Measurements from ENCODE around the gene EPS8L2. TPM values are rescaled to one million over a fixed set of nuclear protein-coding genes. Genes with fewer than 3 reads are reported as not detected.

The EPS8L2 gene
- total and polyA plus RNA-seq, 2 of the 4 experiments (the other 2 are of a cell fraction) = 17.2 to 39.4 TPM

GRCh38 chr11:745428-745827 is 39.4 kb downstream of the EPS8L2 start:
- H3K9me3 ChIP-seq (ENCODE audit: control insufficient read depth, insufficient read depth, low read length) = no peaks in the 10 kb centered on the region
- no peak overlapping the region for H2BK20ac ChIP-seq (ENCODE audit: low read depth, low read length)
- no peaks in the 10 kb centered on the region for H3K27me3 ChIP-seq (ENCODE audit: control insufficient read depth, insufficient read depth, low read length)
- WGBS, 2 experiments (ENCODE audit: extremely low coverage in 2 of 2, insufficient read length in 1 of 2) = no CpG with 5 or more reads among the region's 1 CpG
- H3K4ac ChIP-seq (ENCODE audit: low read depth, low read length) = no peak overlapping the region
- no peak overlapping the region for H2BK5ac ChIP-seq (ENCODE audit: low read depth, low read length, poor library complexity, severe bottlenecking)
- H2BK15ac ChIP-seq (ENCODE audit: low read depth, low read length) = no peak overlapping the region
- H3K4me1 ChIP-seq (ENCODE audit: control insufficient read depth, insufficient read depth, low read length) = peaks cover 11% of the 10 kb centered on the region
- no peak overlapping the region for H3K14ac ChIP-seq (replicated peaks; ENCODE audit: low read depth, low read length)
- H3K4me3 ChIP-seq (ENCODE audit: insufficient read depth, low read depth, low read length) = no peak overlapping the region
- no peaks in the 10 kb centered on the region; the same call in 1 of the 2 replicates for H3K36me3 ChIP-seq (ENCODE audit: control insufficient read depth, insufficient read depth, low read length)
- ChIA-PET CTCF (no interaction called here), POLR2A (ENCODE audit: unreplicated experiment) (no interaction called here)
- no peak overlapping the region for H2AK9ac ChIP-seq (replicated peaks; ENCODE audit: low read depth, low read length, poor library complexity)
- no peak overlapping the region for H2AK5ac ChIP-seq (ENCODE audit: low read depth, low read length)
- H3K4me2 ChIP-seq (ENCODE audit: low read depth, low read length) = no peak overlapping the region
- peaks cover 14 to 32% of the 10 kb centered on the region in 2 experiments; a peak in 3 of 4 replicates for H3K79me1 ChIP-seq (ENCODE audit: low read depth in 1 of 2, low read length in 2 of 2)
- no peak overlapping the region for H4K8ac ChIP-seq (ENCODE audit: low read depth in 2 of 2, low read length in 2 of 2)
- no peak overlapping the region for H3K9ac ChIP-seq (ENCODE audit: low read depth, low read length)
- in situ Hi-C loops (cut with MboI; ENCODE audit: low sequenced_read_pairs) = no loop called here
- peaks cover 20% of the 10 kb centered on the region for H4K20me1 ChIP-seq (ENCODE audit: insufficient read depth, low read length)
- TF ChIP-seq CHD1 (IDR thresholded peaks at IDR 0.05; ENCODE audit: low read depth, low read length) = no peak
- TF ChIP-seq RFX5 (IDR thresholded peaks at IDR 0.05; ENCODE audit: low read depth, low read length) = no peak
- no peak for TF ChIP-seq ELK1 (IDR thresholded peaks at IDR 0.05; ENCODE audit: borderline replicate concordance, low read depth, low read length)
- TF ChIP-seq CTCF (conservative IDR thresholded peaks at IDR 0.05; ENCODE audit: low read depth, low read length) = no peak
- no peak for TF ChIP-seq NFE2L2 (IDR thresholded peaks at IDR 0.05; ENCODE audit: low read depth, low read length)
- no peak for TF ChIP-seq SMC3 (IDR thresholded peaks at IDR 0.05; ENCODE audit: low read depth, low read length)
- no peak for TF ChIP-seq RAD21 (IDR thresholded peaks at IDR 0.05; ENCODE audit: low read length)
- no peak for TF ChIP-seq BHLHE40 (IDR thresholded peaks at IDR 0.05; ENCODE audit: low read depth, low read length)
- no peak for TF ChIP-seq POLR2A (IDR thresholded peaks at IDR 0.05; ENCODE audit: low read depth, low read length)
- no TSS peak for BruUV-seq (replicated peaks)
- H3K9me1 ChIP-seq (ENCODE audit: insufficient read depth, low read length) = peaks cover 18% of the 10 kb centered on the region
- H3K27ac ChIP-seq (ENCODE audit: insufficient read depth, low read length) = no peak overlapping the region
- H4K91ac ChIP-seq (ENCODE audit: insufficient read depth, low read depth, low read length) = no peak overlapping the region
- dilution Hi-C loops (cut with HindIII; ENCODE audit: low sequenced_read_pairs, unreplicated experiment) = no loop called here
- no peak overlapping the region for H2BK120ac ChIP-seq (ENCODE audit: low read depth, low read length)
- H3K23ac ChIP-seq (ENCODE audit: low read depth, low read length) = no peak overlapping the region
- no peak overlapping the region for H4K5ac ChIP-seq (ENCODE audit: low read depth, low read length)
- H3K18ac ChIP-seq (ENCODE audit: low read depth, low read length) = no peak overlapping the region
- DNase-seq = no peak
- intact Hi-C loops (cut with micrococcal nuclease) = no loop called here
- H3K56ac ChIP-seq (ENCODE audit: extremely low read depth, insufficient read depth, low read length) = no peak overlapping the region
- no peak overlapping the region for H2AFZ ChIP-seq (replicated peaks; ENCODE audit: low read length, poor library complexity)
- ATAC-seq (ENCODE audit: low read depth) = no peak
